ENCODE results near the gene PCGF3.
"Not testable (repeated sequence)": the region's sequence is repeated elsewhere in the genome, so short reads cannot be mapped to it uniquely, and the experiment has no call there.

The PCGF3 gene

DNA sequence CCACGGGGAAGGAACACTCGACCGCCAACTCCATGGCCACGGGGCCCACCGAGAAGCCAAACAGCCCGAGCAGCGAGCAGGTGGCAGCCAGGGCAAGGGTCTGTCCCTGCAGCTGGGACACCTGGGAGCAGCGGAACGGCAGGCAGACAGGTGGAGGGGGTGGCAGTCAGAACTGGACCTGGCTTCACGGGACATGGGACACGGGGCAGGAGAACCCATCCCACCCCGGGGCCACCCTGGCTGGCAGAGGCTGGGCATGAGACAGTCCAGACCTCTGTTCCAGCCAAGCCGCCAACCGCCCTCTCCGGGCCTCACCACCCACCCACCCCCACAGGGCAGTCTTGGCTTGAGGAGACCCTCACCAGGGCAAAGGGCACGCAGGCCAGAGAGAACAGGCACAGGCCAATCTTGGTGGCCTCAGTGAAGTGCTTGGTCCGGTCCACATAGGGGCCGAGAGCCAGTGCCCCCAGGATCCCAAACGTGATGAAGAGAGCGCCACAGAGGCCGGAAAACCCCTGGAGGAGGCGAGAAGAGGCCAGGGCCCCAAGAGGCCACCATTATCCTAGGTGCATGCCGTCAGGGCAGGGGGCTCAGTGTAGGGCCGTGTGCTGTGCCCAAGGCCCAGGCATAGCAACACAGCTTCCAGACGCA, 22.3 kb upstream of the PCGF3 start:
- no peak for DNase-seq (ENCODE audit: low spot score)

DNA sequence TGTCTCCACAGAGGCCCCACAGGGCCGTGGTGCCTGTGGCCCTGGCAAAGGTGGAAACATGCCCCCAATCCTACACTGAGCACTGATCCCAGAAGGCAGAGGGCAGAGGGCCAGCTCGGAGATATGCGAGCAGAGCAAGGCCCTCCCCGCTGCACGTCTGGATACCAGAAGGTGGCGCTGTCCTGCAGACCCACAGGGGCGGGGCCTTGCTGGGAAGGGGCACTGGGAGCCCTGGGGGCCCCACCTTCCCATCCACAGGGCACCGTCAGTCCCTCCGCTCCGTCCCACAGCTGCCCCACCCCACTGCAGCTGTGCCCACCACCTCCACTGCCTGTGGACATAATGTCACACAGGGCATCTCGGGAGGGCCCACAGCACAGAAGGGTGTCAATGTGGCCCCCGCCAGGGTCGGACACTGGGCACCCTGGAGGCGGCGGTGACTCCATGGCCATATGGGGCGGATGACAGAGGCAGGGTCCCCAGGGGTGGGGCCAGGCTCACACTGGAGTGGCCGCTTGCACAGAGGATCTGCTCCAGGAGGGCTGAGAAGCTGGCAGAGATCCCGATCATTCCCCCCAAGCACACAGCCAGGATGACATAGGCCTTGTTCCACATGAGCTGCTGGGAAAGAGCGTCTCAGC, 21.5 kb upstream of the PCGF3 start:
- peak; percentile 39 for DNase-seq (ENCODE audit: low spot score)

DNA sequence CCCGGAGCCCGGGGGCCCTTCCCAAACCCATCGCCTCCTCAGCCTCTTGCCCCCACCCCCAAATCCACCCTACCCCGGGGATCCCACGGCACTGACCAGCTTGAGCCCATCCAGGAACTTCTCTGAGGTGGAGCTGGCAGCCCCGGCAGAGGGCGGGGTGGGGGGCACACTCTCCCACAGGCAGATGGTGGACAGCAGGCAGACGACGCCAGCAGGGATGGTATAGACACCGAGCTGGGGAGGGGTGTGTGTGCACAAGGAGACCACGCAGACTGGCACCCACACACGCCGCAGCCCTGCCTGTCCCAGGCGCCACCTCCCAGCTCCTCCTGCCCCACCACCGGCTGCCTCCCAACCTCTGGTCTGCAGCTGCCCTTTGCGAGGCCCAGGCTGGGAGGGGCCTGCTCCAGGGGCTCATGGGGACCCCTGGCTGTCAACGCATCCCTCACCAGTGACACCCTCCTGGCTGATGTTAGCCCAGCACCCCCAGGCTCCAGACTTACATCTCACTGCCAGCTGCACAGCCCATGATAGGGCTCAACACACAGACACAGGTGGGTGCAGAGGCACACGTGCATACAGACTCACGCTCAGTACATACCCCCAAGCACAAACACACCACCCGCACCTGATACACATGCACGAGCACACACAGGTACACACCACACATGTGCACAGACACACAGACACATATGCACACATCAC, 20.9 kb upstream of the PCGF3 start:
- DNase-seq (ENCODE audit: low spot score): no peak

DNA sequence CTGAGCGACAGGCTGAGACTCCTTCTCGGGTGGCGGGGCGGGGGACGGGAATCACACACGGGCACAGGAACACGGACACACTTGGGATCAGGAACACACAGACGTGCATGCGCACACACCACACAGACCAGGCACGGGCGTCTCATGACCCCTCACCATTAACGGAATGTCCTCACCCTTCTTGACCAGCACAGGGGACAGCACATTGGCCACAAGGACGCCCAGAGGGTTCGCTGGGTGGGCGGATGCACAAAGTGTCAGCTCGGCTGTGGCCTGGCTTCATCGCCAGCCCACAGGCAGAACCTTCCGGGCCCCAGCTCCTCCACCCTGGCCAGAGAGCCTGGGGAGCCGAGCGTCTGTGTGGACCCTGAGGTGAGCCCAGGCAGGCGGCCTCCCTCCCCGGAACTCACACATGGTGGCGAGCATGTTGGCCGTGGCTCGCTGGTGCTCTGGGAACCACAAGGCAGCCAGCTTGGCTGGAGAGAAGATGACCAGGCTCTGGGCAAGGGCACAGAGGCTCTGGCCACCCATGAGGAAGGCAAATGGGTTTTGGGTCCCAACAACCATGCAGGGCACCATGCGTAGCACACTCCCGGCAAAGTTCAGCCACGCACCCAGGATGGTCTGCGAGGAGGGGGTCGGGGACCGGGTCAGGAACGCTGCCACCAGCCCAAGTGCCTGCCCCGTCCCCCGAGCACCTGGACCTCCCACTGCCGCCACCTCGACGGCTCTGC, 19.8 kb upstream of the PCGF3 start:
- DNase-seq (ENCODE audit: low spot score): no peak

DNA sequence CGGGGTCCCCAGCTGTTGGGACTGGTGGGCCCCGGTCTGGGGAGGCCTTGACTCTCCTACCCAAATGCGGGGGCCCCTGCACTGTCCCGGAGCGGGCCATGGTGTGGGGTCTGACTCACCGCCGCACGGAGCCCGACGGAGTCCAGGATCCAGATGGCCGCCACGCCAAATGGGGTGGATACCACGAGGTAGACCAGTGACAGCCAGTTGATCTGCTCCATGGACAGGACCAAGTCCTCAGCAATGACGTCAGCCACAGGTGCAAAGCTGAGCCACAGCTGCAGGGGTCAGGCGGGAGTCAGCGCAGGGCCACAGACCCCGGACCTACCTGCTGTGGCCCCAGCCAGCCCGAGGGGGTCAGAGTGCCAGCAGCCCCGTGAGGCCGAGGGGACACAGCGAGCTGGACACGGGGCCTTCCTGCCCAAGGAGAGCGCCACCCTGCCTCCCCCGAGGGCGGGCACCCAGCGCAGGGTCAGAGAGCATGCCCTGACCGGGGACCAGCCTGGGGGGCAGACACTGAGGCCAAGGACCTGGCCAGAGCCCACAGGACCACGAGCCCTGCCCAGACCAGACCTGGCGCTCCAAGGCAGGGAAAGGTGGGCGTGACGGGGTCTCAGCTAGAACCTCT, 19.1 kb upstream of the PCGF3 start:
- DNase-seq (ENCODE audit: low spot score): no peak

DNA sequence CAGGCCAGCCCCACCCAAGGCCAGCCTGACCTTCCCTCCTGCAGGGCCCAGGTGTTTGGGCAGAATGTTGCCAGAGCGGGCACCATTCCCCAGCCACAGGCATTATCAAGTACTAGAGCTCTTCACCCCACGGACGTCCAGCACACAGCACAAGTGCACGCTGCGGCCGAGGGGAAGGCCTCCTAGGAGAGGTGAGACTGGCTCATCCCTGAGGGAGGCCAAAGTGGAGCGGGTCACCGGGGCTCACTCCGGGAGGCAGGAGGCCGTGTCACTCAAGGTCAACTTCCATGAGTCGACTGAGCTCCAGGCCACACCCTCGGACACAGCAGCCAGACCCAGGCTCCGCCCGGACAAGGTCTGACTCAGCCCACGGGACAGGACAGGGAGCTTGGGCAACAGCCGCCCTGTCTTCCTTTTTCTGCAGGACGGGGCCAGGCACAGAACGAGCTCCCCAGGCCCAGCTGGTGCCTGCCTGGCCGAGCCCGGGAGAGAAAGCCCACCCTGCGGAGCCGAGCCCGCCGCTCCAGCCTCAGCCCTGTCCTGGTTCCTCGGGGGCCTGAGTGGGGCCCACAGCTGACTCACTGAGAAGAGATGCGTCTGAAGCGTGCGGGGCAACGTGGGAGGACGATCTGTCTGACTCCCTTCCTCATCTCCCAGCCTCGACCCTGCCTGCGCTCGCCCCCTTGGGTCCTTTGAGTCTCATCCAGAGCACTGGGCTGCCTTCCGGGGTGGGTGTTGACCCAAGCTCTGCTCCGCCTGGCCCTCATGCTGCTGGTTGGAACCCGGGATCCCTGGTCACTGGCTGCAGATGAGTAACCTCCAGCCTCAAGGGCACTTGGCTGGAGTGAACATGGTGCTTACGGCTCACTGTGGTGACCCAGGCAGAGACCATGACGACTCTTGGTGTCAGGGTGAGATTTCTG, 18.3 kb upstream of the PCGF3 start:
- peak; percentile 71 for DNase-seq (ENCODE audit: low spot score)

DNA sequence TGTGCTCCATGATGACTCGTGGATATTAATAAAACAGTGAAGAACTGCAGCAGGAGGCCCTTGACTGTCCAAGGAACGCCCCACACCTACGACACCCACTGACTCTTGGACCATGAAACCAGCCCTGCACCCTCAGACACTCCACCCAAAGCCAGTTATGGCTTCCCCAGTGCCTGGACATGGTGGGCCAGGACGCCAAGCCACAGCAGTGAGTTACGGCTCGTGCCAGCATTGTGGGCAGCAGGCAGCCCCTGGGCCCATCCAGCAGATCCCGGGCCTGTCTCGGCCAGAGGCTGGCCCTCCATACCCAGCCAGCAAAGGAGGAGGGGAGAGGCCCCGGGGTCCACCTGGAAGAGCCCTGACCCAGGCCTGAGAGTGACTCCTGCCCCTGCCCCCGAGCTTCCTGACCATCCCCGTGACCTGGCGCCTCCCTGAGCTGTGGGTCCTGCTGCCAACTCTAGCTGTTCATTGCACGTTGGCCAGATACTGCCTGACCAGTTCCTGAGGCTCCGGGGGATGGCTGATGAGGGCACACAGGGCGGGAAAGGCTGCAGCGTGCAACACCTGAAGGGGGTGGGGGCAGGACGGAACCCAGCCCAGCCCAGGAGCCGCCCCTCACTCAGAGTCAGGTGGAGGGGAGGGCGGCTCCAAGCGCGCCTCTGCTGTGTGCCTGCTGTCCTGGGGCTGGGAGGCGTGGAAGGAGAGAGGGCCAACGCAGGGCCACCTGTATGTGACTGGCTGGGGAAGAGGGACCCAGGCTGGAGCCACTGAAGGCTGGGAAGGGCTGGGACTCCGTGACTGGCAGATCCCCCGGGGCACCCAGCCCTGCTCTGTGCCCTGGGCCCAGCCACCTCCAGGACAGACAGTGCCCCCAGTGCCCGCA, 17.4 kb upstream of the PCGF3 start:
- DNase-seq (ENCODE audit: low spot score): no peak

DNA sequence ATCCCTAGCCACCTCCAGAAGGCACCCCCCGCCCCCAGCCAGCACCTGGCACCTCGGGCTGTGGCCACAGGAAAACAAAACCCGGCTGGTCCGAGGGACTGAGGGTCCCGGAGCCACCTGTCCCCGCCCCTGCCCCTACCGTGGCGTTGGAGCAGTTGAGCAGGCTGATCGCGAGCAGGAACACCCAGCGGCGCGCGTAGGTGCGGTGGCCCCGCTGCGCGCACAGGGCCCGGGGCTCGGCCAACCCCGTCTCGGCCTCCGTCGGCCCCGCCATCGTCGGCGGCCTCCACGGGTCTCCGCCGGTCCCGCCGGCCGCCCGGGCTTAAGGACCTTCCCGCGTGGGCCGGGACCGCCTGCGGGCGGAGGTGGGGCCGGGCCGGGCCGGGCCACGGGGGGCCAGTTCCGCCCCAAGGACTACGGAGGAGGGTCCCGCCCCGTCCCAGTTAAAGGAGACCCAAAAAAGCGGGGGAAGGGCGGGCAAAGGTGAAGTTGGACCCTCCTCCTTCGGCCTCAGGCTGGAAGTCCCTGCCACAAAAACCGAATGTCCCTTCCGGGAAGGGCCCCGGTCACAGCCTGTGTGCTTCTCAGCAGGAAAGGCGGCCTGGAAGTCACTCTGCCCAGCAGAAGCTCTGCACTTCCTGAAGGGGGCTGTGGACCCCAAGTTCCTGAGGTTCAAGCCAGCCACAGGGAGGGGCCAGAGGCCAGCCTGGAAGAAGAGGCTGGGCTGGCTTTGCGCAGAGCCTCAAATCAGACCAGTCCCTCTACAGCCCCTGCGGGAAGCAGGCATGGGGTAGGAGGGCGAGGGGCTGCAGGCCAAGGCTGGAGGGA, 16.6 kb upstream of the PCGF3 start, which contains the start of gene SLC49A3:
Gene SLC49A3, minus strand, starts transcription at position 298 of the 828 bp plus-strand sequence. Its CDS starts 24 bp downstream, at position 274.
- no peak for DNase-seq (ENCODE audit: low spot score)

DNA sequence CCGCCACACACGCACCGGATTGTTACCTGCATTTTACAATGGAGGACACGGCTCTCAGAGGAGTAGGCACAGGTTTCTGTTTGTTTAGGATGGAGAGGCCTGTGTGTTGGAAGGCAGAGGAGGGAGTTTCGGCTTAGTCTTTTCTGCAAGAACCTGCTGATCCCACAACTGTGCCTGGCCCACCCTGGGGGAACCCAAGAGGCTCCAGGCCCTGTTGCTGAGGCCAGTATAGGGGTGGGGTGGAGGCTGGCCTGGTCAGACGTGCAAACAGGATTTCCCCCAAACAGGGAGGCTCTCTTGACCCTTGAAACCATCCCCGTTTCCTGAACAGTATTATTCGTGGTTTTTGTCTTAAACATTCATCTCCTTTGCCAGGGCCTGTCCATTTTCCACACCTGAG, 15.9 kb upstream of the PCGF3 start:
- no peak for DNase-seq (ENCODE audit: low spot score)

DNA sequence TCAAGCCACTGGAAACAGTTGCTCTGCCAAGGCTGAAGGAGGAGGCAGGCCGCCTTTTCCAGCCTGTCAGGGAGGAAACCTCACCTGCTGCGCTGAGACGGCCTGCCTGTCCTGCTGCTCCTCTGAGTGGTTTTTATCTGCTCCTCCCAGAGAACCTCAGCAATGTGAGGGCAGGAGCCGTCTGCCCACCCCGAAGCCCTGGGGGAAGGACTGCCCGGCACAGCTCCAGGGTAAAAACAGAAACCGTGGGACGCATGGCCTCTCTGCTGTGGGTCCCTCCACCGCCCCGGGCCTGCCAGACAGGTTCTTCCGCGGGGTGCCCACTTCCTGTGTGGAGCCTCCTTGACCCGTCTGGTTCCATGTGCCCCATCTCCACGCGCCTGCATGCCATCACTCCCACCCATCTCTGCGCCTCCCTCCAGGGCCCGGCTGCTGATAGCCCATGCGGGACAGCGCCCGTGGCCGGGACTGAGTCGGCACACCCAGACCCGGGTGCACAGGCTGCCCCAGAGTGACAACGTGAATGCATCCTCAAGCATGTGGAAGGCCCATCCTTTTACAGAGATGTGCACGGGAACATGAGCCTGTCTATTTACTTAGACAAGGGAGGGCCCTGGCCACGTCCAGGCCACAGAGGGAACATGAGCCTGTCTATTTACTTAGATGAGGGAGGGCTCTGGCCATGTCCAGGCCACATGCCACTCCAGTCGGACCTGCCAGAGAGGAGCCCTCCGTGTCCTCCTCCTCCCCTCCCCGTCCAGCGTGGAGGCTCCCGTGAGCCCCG, 12.7 kb upstream of the PCGF3 start:
- no peak for DNase-seq (ENCODE audit: low spot score)

DNA sequence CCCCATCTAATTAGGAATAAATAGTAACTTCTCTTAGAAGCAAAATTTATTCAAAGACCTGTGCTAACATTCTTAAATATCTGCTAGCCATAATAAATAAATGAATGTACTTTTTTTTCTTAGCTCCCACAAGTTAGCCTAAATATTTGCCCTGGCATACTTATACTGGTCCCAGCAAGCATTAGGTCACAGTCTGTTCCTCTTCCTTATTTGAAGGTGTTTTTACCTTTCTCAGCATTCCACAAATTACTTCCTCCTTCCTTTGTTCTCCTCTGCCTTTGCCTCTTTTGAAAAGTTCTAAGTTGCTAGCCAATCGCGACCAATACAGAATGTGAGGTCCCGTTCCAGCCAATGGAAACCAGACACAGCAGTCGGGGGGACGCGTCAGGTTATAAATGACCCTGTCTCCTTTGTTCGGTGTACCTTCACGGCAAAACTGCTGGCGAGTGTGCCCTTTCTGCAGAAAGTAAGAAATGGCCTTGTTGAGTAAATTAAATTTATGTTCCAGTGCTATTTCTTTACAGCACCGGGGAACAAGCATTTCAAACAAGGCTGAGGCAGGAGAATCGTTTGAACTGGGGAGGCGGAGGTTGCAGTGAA, 11.2 kb upstream of the PCGF3 start:
- not testable (repeated sequence) for DNase-seq (ENCODE audit: low spot score)

DNA sequence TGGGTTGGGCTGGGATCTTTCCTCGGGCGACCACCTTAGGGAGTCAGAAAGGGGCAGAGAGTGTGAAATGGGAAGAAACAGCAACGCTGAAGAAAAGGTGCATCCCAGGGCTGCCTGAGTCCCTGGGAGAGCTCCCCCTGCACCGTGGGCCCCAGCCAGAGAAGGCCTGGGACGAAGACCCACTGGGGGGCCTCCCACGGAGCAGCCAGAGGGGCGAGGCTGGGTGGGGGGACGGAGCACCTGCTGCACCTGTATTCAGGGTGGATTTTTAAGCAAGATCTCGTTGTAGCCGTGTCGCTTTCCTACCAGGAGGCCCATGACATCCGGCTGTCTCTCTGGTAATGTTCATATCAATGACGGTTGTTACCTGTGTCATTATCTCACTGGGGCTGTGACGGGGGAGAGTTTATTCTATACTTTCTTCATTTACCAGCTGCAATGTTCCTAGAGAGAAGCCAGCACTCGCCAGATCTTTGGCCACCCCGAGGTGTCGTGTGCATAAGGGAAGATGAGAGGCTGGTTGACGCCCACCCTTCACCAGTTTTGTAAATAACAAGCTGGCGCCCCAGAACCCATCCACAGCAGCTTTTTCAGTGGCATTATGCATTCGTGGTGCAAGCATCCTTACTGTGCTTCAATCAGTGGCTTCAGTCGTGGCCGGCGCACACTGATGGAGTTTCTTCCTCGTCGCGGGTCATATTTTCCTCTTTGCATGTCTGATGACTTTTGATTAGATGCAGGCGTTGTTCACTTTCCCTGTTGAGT, 5.6 kb upstream of the PCGF3 start:
- DNase-seq (ENCODE audit: low spot score): no peak

DNA sequence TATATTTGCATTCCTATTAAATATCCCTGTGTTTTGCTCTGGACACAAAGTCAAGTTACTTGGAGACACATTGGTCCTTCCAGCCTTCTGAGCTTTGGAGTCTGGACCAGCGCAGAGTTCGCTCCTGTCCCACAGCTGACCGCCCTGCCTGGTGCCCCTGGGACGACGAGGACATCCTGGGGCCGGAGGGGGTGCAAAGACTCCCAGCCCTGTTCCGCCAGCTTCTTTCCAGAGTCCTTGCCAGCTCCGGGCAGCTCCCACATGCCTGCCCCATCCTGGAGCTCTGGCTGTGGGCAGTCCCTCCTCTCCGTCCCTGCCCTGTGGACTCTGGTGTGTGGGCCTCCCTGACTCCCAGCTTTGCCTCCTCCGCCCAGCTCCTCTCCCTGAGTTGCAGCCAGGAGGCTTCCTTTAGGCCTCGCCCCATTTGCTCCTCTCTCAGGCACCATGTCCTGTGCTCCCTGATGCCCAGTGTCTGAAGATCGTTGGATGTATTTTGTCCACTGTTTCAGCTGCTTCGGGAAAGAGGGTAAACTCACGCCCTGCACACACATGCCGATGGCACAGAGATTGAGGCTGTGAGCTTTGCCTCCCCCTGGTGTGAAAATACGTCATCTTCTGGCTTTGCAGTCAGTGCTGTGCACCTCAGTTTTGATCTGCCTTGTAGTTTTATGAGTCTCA, 4.9 kb upstream of the PCGF3 start:
- no peak for DNase-seq (ENCODE audit: low spot score)

DNA sequence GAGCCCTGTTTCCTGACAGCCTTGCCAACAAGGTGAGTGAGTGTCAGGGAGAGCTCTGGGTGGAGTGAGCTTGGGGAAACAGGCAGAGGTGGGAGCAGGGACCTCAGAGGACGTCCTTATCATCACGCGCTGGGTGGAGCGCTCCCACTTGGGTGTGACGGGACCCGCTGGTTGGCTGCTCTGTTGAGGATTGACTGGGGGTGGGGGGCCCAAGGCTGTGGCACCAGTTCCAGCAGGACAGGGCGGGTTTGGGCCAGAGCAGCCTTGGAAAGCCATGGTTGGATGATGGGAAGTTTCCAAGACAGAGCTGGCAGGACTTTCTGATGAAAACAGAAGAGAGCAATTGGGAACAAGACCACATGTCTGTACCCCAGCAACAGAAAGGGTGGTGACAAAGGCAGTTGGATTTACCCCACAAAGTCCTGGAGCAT, 3.0 kb upstream of the PCGF3 start:
- DNase-seq (ENCODE audit: low spot score): no peak

DNA sequence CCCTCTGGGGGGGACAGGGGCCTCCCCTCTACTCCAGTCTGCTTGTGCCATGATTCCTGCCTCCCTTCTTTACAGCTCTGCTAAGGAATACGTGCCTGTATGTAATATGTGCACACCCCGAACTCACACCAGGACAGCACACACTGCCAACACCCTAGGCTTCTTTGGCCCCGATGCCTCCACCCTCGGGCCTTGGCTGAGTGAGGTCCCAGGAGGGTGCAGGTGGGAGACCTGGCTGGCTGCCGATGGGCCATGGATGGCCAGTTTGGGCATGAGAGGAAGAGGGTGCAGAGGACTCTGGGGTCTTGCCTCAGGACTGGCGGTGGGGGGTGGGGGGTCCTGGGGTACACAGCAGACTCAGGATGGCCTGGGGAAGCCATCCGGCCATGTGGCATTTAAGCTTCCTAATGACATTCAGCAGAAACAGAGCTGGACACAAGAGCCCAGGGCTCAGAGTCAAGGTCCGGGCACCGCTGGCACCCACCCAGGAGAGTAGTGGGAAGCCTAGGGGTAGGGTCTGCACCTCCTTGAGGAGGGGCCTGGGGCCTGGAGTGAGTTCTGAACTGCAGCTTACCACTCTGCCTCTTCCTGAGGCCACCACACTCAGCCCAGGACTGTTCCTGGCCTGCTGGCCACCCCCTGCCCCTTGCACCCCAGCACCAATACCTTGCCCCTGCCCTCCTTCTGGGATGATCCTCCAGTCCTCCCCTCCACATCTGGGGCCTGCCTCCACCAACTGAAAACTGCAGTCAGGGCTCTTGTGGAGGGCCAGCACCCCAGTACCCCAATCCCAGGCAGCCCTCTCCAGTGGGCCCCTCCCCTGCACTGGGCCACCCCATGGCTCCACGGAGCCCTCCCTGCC, 2.1 kb upstream of the PCGF3 start:
- no peak for DNase-seq (ENCODE audit: low spot score)
